SJSA1 (cell line): ENCODE data around the gene AHNAK2. TPM values are rescaled to one million over a fixed set of nuclear protein-coding genes. Genes with fewer than 3 reads are reported as not detected.
"Not testable (repeated sequence)": the region's sequence is repeated elsewhere in the genome, so short reads cannot be mapped to it uniquely, and the experiment has no call there.

Experiments used
- DNase-seq, 2 experiments: peaks; one replicate each; pipeline ENCODE4 v3.0.0-alpha.2; 2015 to 2020; ENCODE audit warnings: low spot score in 2 of 2, low read depth in 1 of 2
- H3K27ac ChIP-seq: fragments of 250-450 bp; sonication (Bioruptor Pico); 2 replicates; pipeline ENCODE4 v1.5.1; 2020; ENCODE audit warnings: mild to moderate bottlenecking, moderate library complexity
- H3K27me3 ChIP-seq: fragments of 250-450 bp; sonication (Bioruptor Pico); replicated peaks from 2 replicates; pipeline ENCODE4 v1.5.1; 2020; ENCODE audit warnings: mild to moderate bottlenecking, moderate library complexity
- H3K36me3 ChIP-seq: fragments of 250-450 bp; sonication (Bioruptor Pico); 2 replicates; pipeline ENCODE4 v1.5.1; 2020; ENCODE audit warnings: mild to moderate bottlenecking
- H3K4me1 ChIP-seq: fragments of 250-450 bp; sonication (Bioruptor Pico); replicated peaks from 2 replicates; pipeline ENCODE4 v1.6.1; 2021; ENCODE audit warnings: mild to moderate bottlenecking
- H3K4me3 ChIP-seq: fragments of 250-450 bp; sonication (Bioruptor Pico); 2 replicates; pipeline ENCODE4 v1.5.1; 2020; ENCODE audit warnings: mild to moderate bottlenecking
- H3K9me3 ChIP-seq: fragments of 250-450 bp; sonication (Bioruptor Pico); replicated peaks from 2 replicates; pipeline ENCODE4 v1.5.1; 2020; ENCODE audit warnings: mild to moderate bottlenecking
- total RNA-seq: library from RNA; depleted of rRNA; stranded (reverse); fragments of >200 nt; shearing (Covaris generic); gene quantifications from 2 replicates; pipeline ENCODE4 v1.2.3, GENCODE V29; 2014

Gene AHNAK2
- total RNA-seq, 1 experiment from 2014 or later: 8.9 TPM

GRCh38 chr14:104925214-104925854, 52.8 kb downstream of the AHNAK2 start:
- H3K27me3 ChIP-seq: no peaks in the 10 kb centered on the region
- DNase-seq: no peak
- H3K4me3 ChIP-seq: no peak overlapping the region
- H3K27ac ChIP-seq: no peak overlapping the region
- no peaks in the 10 kb centered on the region for H3K36me3 ChIP-seq
- H3K4me1 ChIP-seq: no peaks in the 10 kb centered on the region
- no peaks in the 10 kb centered on the region for H3K9me3 ChIP-seq

GRCh38 chr14:104924421-104925213, 53.6 kb downstream of the AHNAK2 start, which contains the start of gene PLD4:
Gene PLD4 (plus strand): TSS chr14:104924879. CDS start chr14:104927141, 2,262 bp downstream.
- Histone ChIP-seq H3K27me3 (no peaks in the 10 kb centered on the region), H3K9me3 (no peaks in the 10 kb centered on the region), H3K4me3 (no peak within 1 kb of the TSS), H3K4me1 (0 out of 2 replicates have a peak, but pooled peaks cover under 1% of the 10 kb centered on the region), H3K36me3 (no peaks in the 10 kb centered on the region), H3K27ac (no peak within 1 kb of the TSS)
- no peak for DNase-seq

- 0 out of 2 replicates have a peak, but pooled peaks cover 4% of the 10 kb centered on the region for H3K4me1 ChIP-seq
- H3K9me3 ChIP-seq: no peaks in the 10 kb centered on the region
- H3K27ac ChIP-seq: no peak overlapping the region
- no peaks in the 10 kb centered on the region for H3K36me3 ChIP-seq
- no peak for DNase-seq
- H3K27me3 ChIP-seq: no peaks in the 10 kb centered on the region
- no peak overlapping the region for H3K4me3 ChIP-seq
Measured at GRCh38 chr14:104923640-104924420, 54.3 kb downstream of the AHNAK2 start.

GRCh38 chr14:104919993-104920315, 58.2 kb downstream of the AHNAK2 start:
- no peak for DNase-seq
- H3K4me1 ChIP-seq: 0 out of 2 replicates have a peak, but pooled peaks cover 4% of the 10 kb centered on the region
- H3K4me3 ChIP-seq: no peak overlapping the region
- no peaks in the 10 kb centered on the region; the same call in 1 of the 2 replicates for H3K27me3 ChIP-seq
- no peaks in the 10 kb centered on the region for H3K36me3 ChIP-seq
- H3K27ac ChIP-seq: no peak overlapping the region
- no peaks in the 10 kb centered on the region for H3K9me3 ChIP-seq

- not testable (repeated sequence) for H3K27ac ChIP-seq, H3K4me3 ChIP-seq, H3K27me3 ChIP-seq, H3K36me3 ChIP-seq, H3K9me3 ChIP-seq, DNase-seq, H3K4me1 ChIP-seq
Measured at GRCh38 chr14:104919152-104919992, 58.8 kb downstream of the AHNAK2 start.

- Histone ChIP-seq H3K36me3 (no peaks in the 10 kb centered on the region), H3K4me1 (0 out of 2 replicates have a peak, but pooled peaks cover 4% of the 10 kb centered on the region), H3K4me3 (no peak overlapping the region), H3K27me3 (no peaks in the 10 kb centered on the region; the same call in 1 of the 2 replicates), H3K27ac (no peak overlapping the region), H3K9me3 (no peaks in the 10 kb centered on the region)
- no peak for DNase-seq
Measured at GRCh38 chr14:104917993-104918392, 60.2 kb downstream of the AHNAK2 start.

GRCh38 chr14:104917116-104917515, 61.1 kb downstream of the AHNAK2 start:
- H3K27me3 ChIP-seq: no peaks in the 10 kb centered on the region; the same call in 1 of the 2 replicates
- H3K4me1 ChIP-seq: 0 out of 2 replicates have a peak, but pooled peaks cover 4% of the 10 kb centered on the region
- peaks cover 2% of the 10 kb centered on the region for H3K9me3 ChIP-seq
- no peak for DNase-seq
- H3K27ac ChIP-seq: no peak overlapping the region
- no peak overlapping the region for H3K4me3 ChIP-seq
- H3K36me3 ChIP-seq: no peaks in the 10 kb centered on the region

GRCh38 chr14:104913435-104913834, 64.7 kb downstream of the AHNAK2 start:
- no peaks in the 10 kb centered on the region for H3K36me3 ChIP-seq
- H3K27ac ChIP-seq: no peak overlapping the region
- no peak for DNase-seq
- H3K27me3 ChIP-seq: no peaks in the 10 kb centered on the region; the same call in 1 of the 2 replicates
- H3K4me3 ChIP-seq: no peak overlapping the region
- H3K9me3 ChIP-seq: peaks cover 8% of the 10 kb centered on the region
- H3K4me1 ChIP-seq: no peaks in the 10 kb centered on the region

GRCh38 chr14:104912053-104912452, 66.1 kb downstream of the AHNAK2 start:
- no peak overlapping the region for H3K4me3 ChIP-seq
- H3K27ac ChIP-seq: no peak overlapping the region
- no peaks in the 10 kb centered on the region; the same call in 1 of the 2 replicates for H3K27me3 ChIP-seq
- peaks cover 8% of the 10 kb centered on the region for H3K9me3 ChIP-seq
- no peak for DNase-seq
- no peaks in the 10 kb centered on the region for H3K4me1 ChIP-seq
- no peaks in the 10 kb centered on the region for H3K36me3 ChIP-seq

- Histone ChIP-seq H3K4me1 (no peaks in the 10 kb centered on the region), H3K27me3 (no peaks in the 10 kb centered on the region), H3K4me3 (no peak overlapping the region), H3K27ac (no peak overlapping the region), H3K36me3 (no peaks in the 10 kb centered on the region), H3K9me3 (peaks cover 12% of the 10 kb centered on the region)
- no peak for DNase-seq
Measured at GRCh38 chr14:104908303-104908702, 69.9 kb downstream of the AHNAK2 start.

GRCh38 chr14:104905579-104905933, 72.6 kb downstream of the AHNAK2 start:
- not testable (repeated sequence) for DNase-seq, H3K9me3 ChIP-seq, H3K4me3 ChIP-seq

GRCh38 chr14:104904650-104905578, 73.3 kb downstream of the AHNAK2 start:
- DNase-seq, H3K4me1 ChIP-seq, H3K36me3 ChIP-seq, H3K9me3 ChIP-seq, H3K27me3 ChIP-seq, H3K27ac ChIP-seq, H3K4me3 ChIP-seq: not testable (repeated sequence)

More at GRCh38 chr14:104905579-104905933, 72.6 kb downstream of the AHNAK2 start:
- H3K27ac ChIP-seq, H3K4me1 ChIP-seq, H3K36me3 ChIP-seq, H3K27me3 ChIP-seq: not testable (repeated sequence)
